Activated CD4-positive, alpha-beta memory T cell treated with anti-CD3 and anti-CD28 coated beads for 36 hours (primary cell): ENCODE results near the gene ECM1. TPM values are rescaled to one million over a fixed set of nuclear protein-coding genes. Genes with fewer than 3 reads are reported as not detected.
A peak's percentile ranks its signal among the peaks of the same experiment; 100 is the strongest.

ENCODE experiments used
- CTCF ChIA-PET: fragments of 350-600 bp; sonication (Branson Sonifier 250); formaldehyde crosslinking; loops from one replicate; lab custom pipeline; 2021; ENCODE audit warnings: antibody characterized with exemption, inconsistent platforms; lab: Charles Lee
- POLR2A ChIA-PET: fragments of 350-600 bp; sonication (Branson Sonifier 250); formaldehyde crosslinking; loops from one replicate; lab custom pipeline; 2021; ENCODE audit warnings: antibody characterized with exemption; lab: Charles Lee
- DNase-seq: peaks from one replicate; pipeline ENCODE4 v3.0.0-alpha.2; 2020
- H3K27ac Mint-ChIP-seq: one replicate; pipeline ENCODE4 v1.8.0; 2021; ENCODE audit warnings: mixed read lengths
- H3K27me3 Mint-ChIP-seq: one replicate; pipeline ENCODE4 v1.8.0; 2021; ENCODE audit warnings: mixed read lengths
- H3K36me3 Mint-ChIP-seq: one replicate; pipeline ENCODE4 v1.8.0; 2021; ENCODE audit warnings: mixed read lengths
- H3K4me1 Mint-ChIP-seq: one replicate; pipeline ENCODE4 v1.8.0; 2021; ENCODE audit warnings: low read depth, mixed read lengths
- H3K4me3 Mint-ChIP-seq: one replicate; pipeline ENCODE4 v1.8.0; 2021; ENCODE audit warnings: mild to moderate bottlenecking, mixed read lengths
- H3K9me3 Mint-ChIP-seq: one replicate; pipeline ENCODE4 v1.8.0; 2021; ENCODE audit warnings: mixed read lengths
- intact Hi-C: fragments of 100-400 bp; cut with micrococcal nuclease; formaldehyde crosslinking; loops from one replicate; pipeline ENCODE4 v1.15.1; 2023
- microRNA-seq: library from miRNA; unstranded; fragments of <30 nt; microRNA quantifications from one replicate; pipeline ENCODE4 v1.2.0, GENCODE V29; 2022; ENCODE audit warnings: borderline number of aligned reads, borderline microRNAs expressed, borderline replicate concordance
- total RNA-seq, 2 experiments: library from RNA; stranded (reverse); gene quantifications; one replicate each; pipeline ENCODE4 v1.2.3, GENCODE V29; 2021

The ECM1 gene
- total RNA-seq, 2 experiments from 2014 or later, result 1.1 to 1.5 TPM

DNA sequence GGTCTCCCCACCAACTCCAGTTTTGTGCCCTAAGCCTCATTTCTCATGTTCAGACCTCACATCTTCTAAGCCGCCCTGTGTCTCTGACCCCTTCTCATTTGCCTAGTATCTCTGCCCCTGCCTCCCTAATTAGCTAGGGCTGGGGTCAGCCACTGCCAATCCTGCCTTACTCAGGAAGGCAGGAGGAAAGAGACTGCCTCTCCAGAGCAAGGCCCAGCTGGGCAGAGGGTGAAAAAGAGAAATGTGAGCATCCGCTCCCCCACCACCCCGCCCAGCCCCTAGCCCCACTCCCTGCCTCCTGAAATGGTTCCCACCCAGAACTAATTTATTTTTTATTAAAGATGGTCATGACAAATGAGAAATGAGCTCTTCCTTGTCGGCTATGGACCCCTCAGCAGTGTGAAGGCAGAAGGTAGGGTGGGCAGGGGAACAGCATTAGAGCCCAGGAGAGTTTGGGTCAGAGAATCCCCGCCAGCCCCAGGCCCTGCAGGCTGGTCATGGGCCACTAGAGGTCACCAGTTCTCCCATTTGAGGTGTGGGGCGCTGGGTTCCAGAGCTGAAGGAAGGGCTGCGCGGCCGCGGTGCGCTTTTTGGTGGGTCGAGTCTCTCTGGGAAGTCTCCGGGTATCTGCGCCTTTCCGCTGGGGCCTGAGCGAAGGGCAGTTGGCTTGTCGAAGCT is 52.8 kb downstream of the ECM1 start:
- Mint-ChIP-seq H3K36me3 (peaks cover 3% of the 10 kb centered on the region), H3K27me3 (no peaks in the 10 kb centered on the region), H3K27ac (peak overlapping the region; percentile 99), H3K4me3 (peak overlapping the region; percentile 89), H3K9me3 (no peaks in the 10 kb centered on the region), H3K4me1 (peaks cover 43% of the 10 kb centered on the region)
- ChIA-PET POLR2A (interaction anchor here (0.7 to 13.8 kb wide), 14 partner anchors 9 to 362 kb away, joined by 3 to 527 read pairs (median 5); partner anchors contain the start of genes ENSA, FALEC, MCL1 and RPRD2), CTCF (interaction anchor here (0.6 to 14.4 kb wide), 41 partner anchors 11 to 483 kb away, joined by 3 to 276 read pairs (median 4); partner anchors contain the start of genes ADAMTSL4, ENSA, FALEC and GOLPH3L)
- DNase-seq, result peak; percentile 93
- intact Hi-C loops, result loop anchor here (1.0 to 10.0 kb wide), 9 partner anchors 61 to 676 kb away; partner anchors contain the start of genes ANP32E, ARNT, CA14 and MINDY1

DNA sequence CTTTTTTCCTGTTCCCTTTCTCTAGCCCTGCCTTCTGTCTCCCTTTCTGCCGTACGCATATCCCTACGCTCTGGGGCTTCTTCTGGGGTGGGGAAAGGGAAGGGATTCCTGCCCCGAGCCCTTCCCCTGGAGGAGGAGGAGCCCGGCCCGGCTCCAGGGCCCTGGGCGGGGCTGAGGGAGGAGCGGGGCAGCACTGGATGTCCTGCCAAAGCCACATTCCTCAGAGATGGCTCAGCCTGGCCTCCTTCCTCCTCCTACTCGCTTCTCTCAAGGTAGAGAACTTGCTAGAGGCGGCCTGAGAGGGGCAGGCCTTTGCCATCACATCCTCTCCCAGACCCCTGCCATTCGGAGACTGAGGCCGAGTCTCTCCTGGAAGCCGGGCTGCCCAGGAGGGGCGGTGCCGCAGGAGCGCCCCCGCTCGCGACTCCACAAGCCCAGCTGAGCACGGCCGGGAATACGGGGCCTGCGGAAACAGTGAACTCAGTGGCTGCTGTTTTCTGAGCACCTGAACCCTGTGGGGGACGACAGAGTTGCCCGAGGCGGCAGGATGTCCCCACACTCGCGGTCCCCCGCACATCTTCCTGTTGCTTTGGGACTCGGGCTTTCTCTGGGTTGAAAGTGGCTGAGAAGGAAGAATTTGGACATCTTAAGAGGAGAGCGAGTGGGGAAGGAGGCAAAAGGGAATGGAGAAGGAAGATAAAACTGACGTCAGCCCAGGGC is 53.5 kb downstream of the ECM1 start:
- CTCF ChIA-PET, result interaction anchor here (0.6 to 14.4 kb wide), 32 partner anchors 11 to 482 kb away, joined by 3 to 276 read pairs (median 5); partner anchors contain the start of genes ADAMTSL4, ENSA, FALEC and GOLPH3L
- Mint-ChIP-seq H3K4me1 (peaks cover 48% of the 10 kb centered on the region), H3K27me3 (no peaks in the 10 kb centered on the region), H3K27ac (peak overlapping the region; percentile 99), H3K4me3 (peak overlapping the region; percentile 89), H3K36me3 (peaks cover 5% of the 10 kb centered on the region), H3K9me3 (no peaks in the 10 kb centered on the region)
- intact Hi-C loops, result loop anchor here (1.0 to 10.0 kb wide), 9 partner anchors 60 to 677 kb away; partner anchors contain the start of genes ANP32E, ARNT, CA14 and MINDY1
- peak; percentile 84 for DNase-seq
- POLR2A ChIA-PET, result interaction anchor here (0.7 to 13.8 kb wide), 17 partner anchors 10 to 597 kb away, joined by 3 to 527 read pairs (median 5); partner anchors contain the start of genes ENSA, FALEC, MCL1 and RPRD2

DNA sequence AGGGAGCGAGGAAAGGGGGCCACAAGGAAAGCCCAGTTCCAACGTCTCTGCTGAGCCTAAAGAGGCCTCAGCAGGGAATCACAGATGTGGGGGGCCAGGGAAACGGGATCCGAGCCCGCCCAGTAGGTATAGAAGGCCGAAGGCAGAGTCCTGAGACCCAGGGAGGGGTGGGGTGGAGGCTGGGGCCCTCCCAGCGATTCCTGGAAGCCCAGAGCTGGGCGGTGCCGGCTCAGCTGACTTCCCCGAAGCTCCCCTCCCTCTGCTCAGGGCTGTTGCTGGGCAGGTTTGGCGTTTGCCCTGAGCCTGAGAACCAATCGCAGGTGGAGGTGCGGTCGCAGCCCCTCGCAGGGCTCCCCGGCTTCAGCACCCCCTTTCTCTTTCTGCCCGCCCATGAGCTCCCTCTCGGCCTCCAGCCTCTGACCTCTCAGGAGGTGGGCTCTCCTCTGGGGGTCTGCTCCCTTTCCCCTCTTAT is 54.1 kb downstream of the ECM1 start:
- Mint-ChIP-seq H3K9me3 (no peaks in the 10 kb centered on the region), H3K36me3 (peaks cover 5% of the 10 kb centered on the region), H3K4me3 (peak overlapping the region; percentile 89), H3K27ac (peak overlapping the region; percentile 99), H3K4me1 (peaks cover 54% of the 10 kb centered on the region), H3K27me3 (no peaks in the 10 kb centered on the region)
- peak; percentile 96 for DNase-seq
- ChIA-PET CTCF (interaction anchor here (1.0 to 14.4 kb wide), 8 partner anchors 12 to 135 kb away, joined by 3 to 276 read pairs (median 17); partner anchors contain the start of genes ADAMTSL4, ENSA, GOLPH3L and MCL1), POLR2A (interaction anchor here (0.7 to 13.8 kb wide), 11 partner anchors 11 to 596 kb away, joined by 3 to 527 read pairs (median 5); partner anchors contain the start of genes ENSA, FALEC, GOLPH3L and MCL1)
- intact Hi-C loops, result loop anchor here (1.0 to 10.0 kb wide), 15 partner anchors 8 to 677 kb away; partner anchors contain the start of genes ANP32E, ARNT, CA14 and CTSS

DNA sequence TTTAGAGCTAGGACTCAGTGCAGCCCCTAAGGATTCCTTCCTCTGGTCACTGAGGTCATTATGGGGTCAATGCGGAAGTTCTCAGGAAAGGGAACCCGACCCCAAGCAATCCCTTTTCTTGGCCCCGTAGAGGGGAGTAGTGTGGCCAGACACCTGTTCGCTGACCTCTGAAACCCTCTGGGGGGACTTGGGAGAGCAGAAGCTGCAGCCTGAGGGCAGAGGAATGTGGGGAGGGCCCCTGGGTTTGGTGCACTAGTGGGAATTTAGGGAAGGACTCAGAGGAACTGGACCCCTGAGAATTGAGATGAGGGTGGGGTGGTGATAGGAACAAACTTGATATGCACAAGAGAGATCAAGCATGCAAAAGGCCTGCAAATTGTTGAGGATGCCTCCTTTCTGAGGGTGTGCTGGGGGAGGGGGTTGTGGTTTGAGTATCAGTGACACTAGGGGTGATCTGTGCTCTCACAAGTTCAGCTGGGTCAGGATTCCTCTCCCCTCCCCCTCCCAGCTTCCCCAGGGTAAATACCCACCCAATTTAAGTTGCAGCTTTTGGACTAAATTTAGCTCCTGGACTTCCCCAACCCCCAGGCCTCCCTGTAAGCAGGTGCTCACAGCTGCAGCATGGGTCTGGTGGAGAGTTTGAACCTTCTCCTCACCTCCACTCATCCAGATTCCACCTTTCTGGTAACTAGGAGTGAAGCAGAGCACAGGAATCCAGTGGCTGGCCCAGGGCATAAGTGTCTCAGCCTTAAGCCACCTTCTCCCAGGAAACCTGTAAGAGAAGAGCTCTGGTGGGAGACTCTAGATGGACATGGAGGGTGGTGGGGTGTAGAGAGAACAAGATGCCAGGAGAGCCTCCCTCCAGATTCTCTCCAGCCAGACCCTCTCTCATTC is 54.8 kb downstream of the ECM1 start:
- POLR2A ChIA-PET, result interaction anchor here (0.7 to 13.8 kb wide), 13 partner anchors 11 to 596 kb away, joined by 3 to 527 read pairs (median 4); partner anchors contain the start of genes ENSA, FALEC, GOLPH3L and MCL1
- Mint-ChIP-seq H3K4me1 (peaks cover 61% of the 10 kb centered on the region), H3K9me3 (no peaks in the 10 kb centered on the region), H3K4me3 (peak overlapping the region; percentile 89), H3K36me3 (peaks cover 7% of the 10 kb centered on the region), H3K27ac (peak overlapping the region; percentile 99), H3K27me3 (no peaks in the 10 kb centered on the region)
- peak; percentile 93 for DNase-seq
- CTCF ChIA-PET, result interaction anchor here (1.0 to 14.4 kb wide), 6 partner anchors 12 to 134 kb away, joined by 3 to 276 read pairs (median 38); partner anchors contain the start of genes ADAMTSL4, ENSA, GOLPH3L and MCL1
- intact Hi-C loops, result loop anchor here (1.0 to 10.0 kb wide), 15 partner anchors 8 to 678 kb away; partner anchors contain the start of genes ANP32E, ARNT, CA14 and CTSS

Small RNAs within 50 kb of the gene (microRNA-seq; reads per million reads assigned to microRNA genes)
- gene MIR4257 (not detected), gene MIR6878 (not detected)

Other genes with a start within 250 kb of the ECM1 start
- gene APH1A, start 239.1 kb upstream of the ECM1 start, total RNA-seq, result 10 to 100 TPM; 96.6 to 96.8 TPM
- gene C1orf54, start 235.3 kb upstream of the ECM1 start, total RNA-seq, result 1 to 10 TPM; 1.1 to 1.2 TPM
- 1 to 10 TPM; 1.3 to 1.5 TPM for gene CIART, start 225.6 kb upstream of the ECM1 start, total RNA-seq
- gene MRPS21, start 214.2 kb upstream of the ECM1 start, total RNA-seq, result 10 to 100 TPM; 78.6 to 82.9 TPM
- 10 to 100 TPM; 59.2 to 64.9 TPM for gene PRPF3, start 186.6 kb upstream of the ECM1 start, total RNA-seq
- gene RPRD2, start 144.0 kb upstream of the ECM1 start, total RNA-seq, result 10 to 100 TPM; 22.2 to 22.6 TPM
- 10 to 100 TPM; 46.3 to 51.7 TPM for gene TARS2, start 20.7 kb upstream of the ECM1 start, total RNA-seq
- gene FALEC, start 7.6 kb downstream of the ECM1 start, total RNA-seq, result not detected
- gene ADAMTSL4, start 41.3 kb downstream of the ECM1 start, total RNA-seq, result 1 to 10 TPM; 1.1 TPM
- 100 to 1,000 TPM; 280 to 288 TPM for gene MCL1, start 71.5 kb downstream of the ECM1 start, total RNA-seq
- gene ENSA, start 121.5 kb downstream of the ECM1 start, total RNA-seq, result 100 to 1,000 TPM; 212 to 219 TPM
- 10 to 100 TPM; 26.1 to 29.1 TPM for gene GOLPH3L, start 189.0 kb downstream of the ECM1 start, total RNA-seq
- gene HORMAD1, start 212.8 kb downstream of the ECM1 start, total RNA-seq, result not detected